Mesangial cell (primary cell): Measurements from ENCODE around the gene TRO. TPM values are rescaled to one million over a fixed set of nuclear protein-coding genes. Genes with fewer than 3 reads are reported as not detected.

ENCODE experiments used
- total RNA-seq: library from RNA; depleted of rRNA; stranded (reverse); fragments of >200 nt; gene quantifications from 2 replicates; pipeline ENCODE4 v1.2.3, GENCODE V29; 2015

Gene TRO, protein sequence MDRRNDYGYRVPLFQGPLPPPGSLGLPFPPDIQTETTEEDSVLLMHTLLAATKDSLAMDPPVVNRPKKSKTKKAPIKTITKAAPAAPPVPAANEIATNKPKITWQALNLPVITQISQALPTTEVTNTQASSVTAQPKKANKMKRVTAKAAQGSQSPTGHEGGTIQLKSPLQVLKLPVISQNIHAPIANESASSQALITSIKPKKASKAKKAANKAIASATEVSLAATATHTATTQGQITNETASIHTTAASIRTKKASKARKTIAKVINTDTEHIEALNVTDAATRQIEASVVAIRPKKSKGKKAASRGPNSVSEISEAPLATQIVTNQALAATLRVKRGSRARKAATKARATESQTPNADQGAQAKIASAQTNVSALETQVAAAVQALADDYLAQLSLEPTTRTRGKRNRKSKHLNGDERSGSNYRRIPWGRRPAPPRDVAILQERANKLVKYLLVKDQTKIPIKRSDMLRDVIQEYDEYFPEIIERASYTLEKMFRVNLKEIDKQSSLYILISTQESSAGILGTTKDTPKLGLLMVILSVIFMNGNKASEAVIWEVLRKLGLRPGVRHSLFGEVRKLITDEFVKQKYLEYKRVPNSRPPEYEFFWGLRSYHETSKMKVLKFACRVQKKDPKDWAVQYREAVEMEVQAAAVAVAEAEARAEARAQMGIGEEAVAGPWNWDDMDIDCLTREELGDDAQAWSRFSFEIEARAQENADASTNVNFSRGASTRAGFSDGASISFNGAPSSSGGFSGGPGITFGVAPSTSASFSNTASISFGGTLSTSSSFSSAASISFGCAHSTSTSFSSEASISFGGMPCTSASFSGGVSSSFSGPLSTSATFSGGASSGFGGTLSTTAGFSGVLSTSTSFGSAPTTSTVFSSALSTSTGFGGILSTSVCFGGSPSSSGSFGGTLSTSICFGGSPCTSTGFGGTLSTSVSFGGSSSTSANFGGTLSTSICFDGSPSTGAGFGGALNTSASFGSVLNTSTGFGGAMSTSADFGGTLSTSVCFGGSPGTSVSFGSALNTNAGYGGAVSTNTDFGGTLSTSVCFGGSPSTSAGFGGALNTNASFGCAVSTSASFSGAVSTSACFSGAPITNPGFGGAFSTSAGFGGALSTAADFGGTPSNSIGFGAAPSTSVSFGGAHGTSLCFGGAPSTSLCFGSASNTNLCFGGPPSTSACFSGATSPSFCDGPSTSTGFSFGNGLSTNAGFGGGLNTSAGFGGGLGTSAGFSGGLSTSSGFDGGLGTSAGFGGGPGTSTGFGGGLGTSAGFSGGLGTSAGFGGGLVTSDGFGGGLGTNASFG (N-terminal part only)
- total RNA-seq: 9.6 and 43.2 TPM in 2 replicates

DNA sequence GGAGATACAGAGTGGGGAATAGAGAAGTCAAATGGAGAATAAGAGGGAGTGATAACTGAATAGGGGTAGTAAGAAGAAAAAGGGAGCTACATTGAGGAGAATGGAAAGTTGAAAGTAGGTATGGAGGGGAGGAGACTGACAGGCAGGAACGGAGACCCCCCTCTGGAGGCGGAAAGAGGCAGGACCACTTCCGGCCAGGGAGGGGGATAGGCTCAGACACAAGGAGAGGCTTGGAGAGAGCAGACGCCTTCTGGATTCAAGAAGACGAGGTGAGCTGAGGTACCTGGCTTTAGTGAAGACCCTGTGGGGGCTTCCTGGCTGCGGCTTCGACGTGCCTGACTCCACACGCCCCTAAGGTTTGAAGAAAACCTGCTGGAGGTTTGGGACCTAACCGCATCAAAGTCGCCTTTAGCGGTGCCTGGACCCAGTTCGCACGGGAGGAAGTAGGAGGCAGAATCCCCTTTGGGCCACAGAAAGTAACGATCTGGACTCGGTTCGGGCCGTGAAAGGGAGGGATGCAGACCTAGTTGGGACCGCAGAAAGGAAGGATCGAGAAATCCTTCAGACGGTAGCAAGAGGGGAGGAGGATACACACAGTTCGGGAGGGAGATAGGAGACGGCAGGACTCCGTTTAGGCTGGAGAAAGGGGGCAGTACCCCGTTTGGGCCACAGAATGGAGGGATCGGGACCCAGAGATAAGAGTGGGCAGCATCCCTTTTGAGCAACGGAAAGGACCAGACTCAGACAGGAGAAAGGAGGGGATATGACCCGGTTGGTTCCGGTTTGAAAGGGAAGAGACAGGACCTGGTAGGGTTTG is at the start of gene TRO:
Gene TRO, plus strand, starts transcription at position 215 of the 817 bp plus-strand sequence. CDS start 1,423 bp downstream, outside the sequence.

Other genes starting within 250 kb of the TRO start
- not detected in 2 replicates for gene ITIH6, start 122.6 kb upstream of the TRO start, total RNA-seq
- 160 and 236 TPM in 2 replicates for gene MAGED2, start 113.1 kb upstream of the TRO start, total RNA-seq
- not detected in 2 replicates for gene PFKFB1, start 73.4 kb downstream of the TRO start, total RNA-seq
- 10.3 and 16.6 TPM in 2 replicates for gene APEX2, start 79.5 kb downstream of the TRO start, total RNA-seq
- gene ALAS2, start 110.2 kb downstream of the TRO start, total RNA-seq: not detected in 2 replicates
- not detected in 2 replicates for gene PAGE2B, start 154.2 kb downstream of the TRO start, total RNA-seq
- gene PAGE2, start 168.2 kb downstream of the TRO start, total RNA-seq: not detected in 2 replicates